GM20000 (cell line): ENCODE measurements around the gene ASS1.

Experiments used
- DNase-seq: peaks from one replicate; pipeline ENCODE4 v3.0.0; 2012; ENCODE audit warnings: low spot score
- CTCF ChIP-seq: IDR thresholded peaks from 2 replicates; pipeline ENCODE4 v1.5.1; 2012; ENCODE audit warnings: mild to moderate bottlenecking, control low read depth; ENCODE audit errors: extremely low read depth, missing control alignments

Gene ASS1

GRCh38 chr9:130421154-130421801 is 23.5 kb upstream of the ASS1 start:
- no peak for TF ChIP-seq CTCF
- no peak for DNase-seq

DNA sequence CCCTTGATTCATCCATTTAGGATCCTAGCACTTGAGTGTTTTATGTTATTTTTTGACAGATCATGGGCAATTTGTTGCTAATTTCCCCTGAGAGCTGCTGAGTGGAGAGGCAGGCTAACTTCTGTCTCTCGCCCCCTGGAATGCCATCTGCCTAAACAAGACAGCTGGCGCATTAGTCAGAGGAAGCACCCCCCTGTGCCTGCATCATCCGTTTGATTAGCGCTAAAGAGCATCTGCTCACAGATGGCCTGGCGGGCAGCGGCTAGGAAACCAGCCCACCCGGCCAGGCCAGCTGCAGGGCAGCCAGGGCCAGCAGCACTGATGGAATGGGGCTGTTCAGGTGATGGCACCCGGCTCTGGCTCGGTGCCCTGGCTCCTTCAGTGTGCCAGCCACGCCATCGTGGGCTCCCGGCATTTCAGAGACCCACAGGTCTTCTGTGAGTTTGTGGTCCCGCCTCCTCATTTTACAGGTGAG is 22.9 kb upstream of the ASS1 start:
- DNase-seq = no peak
- TF ChIP-seq CTCF = no peak

DNA sequence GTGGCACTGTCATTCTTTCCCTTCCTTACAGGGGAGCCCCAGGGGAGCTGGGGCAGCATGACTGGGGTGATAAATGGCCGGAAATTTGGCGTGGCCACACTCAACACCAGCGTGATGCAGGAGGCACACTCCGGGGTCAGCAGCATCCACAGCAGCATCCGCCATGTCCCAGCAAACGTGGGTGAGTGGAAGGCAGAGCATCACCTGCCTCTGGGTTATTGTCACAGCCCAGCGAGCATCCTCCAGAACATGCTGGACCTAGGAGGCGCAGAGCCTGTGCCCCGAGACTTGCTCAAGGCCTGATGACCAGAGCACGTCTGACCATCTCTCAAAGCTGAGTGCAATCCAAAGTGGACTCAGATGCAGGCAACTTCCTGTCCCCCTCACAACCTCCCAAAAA is 22.2 kb upstream of the ASS1 start:
- DNase-seq = no peak
- no peak for TF ChIP-seq CTCF

DNA sequence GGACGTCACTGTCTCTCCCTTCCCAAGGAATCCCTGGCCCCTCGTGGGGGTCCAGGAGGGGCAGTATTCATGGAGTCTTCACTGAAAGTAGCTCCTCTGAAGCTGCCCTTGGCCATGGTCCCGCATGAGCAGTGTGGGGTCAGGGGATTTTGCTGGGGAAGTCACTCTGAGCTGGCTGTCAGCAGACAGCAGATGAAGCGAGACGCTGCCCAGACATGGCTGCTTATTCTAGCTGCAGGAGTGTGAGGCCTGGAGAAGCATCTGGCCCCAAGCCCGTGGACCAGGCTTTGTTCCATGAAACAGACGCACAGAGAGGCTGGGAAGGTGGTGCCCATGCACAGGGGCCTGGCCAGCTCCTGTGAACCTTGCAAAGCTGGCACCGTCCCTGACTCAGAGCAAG is 21.5 kb upstream of the ASS1 start:
- DNase-seq = no peak
- no peak for TF ChIP-seq CTCF

- TF ChIP-seq CTCF = no peak
- no peak for DNase-seq
Measured at GRCh38 chr9:130424595-130425454, 19.9 kb upstream of the ASS1 start.

GRCh38 chr9:130425741-130426466 is 18.9 kb upstream of the ASS1 start:
- no peak for DNase-seq
- TF ChIP-seq CTCF = no peak

- DNase-seq = no peak
- TF ChIP-seq CTCF = no peak
Measured at GRCh38 chr9:130426467-130426773, 18.3 kb upstream of the ASS1 start.
